H1 (cell line): Measurements from ENCODE around the gene MAPK4. TPM values are rescaled to one million over a fixed set of nuclear protein-coding genes. Genes with fewer than 3 reads are reported as not detected.

ENCODE experiments used
- CTCF ChIA-PET: fragments of 300-600 bp; sonication (Branson Sonifier 250); formaldehyde crosslinking; loops from one replicate; lab custom pipeline; 2021; ENCODE audit not compliant: partially characterized antibody; lab: Charles Lee
- POLR2A ChIA-PET: fragments of 300-600 bp; sonication (Branson Sonifier 250); formaldehyde crosslinking; loops from one replicate; lab custom pipeline; 2021; ENCODE audit warnings: inconsistent platforms; ENCODE audit not compliant: partially characterized antibody; lab: Charles Lee
- DNase-seq, 2 experiments: peaks; one replicate each; pipeline versions ENCODE4 v3.0.0 to v3.0.0-alpha.2; 2010 to 2022; ENCODE audit warnings: low spot score in 2 of 2, low read depth in 1 of 2, mixed read lengths in 1 of 2
- FAIRE-seq: peaks from 2 replicates; lab custom pipeline; 2011; peaks lifted over from hg19 to GRCh38; lab: Jason Lieb, UNC
- H2AFZ ChIP-seq: 2 replicates; pipeline ENCODE4 v1.8.1; 2012; ENCODE audit warnings: low read length, inconsistent platforms
- H2AK5ac ChIP-seq: 2 replicates; pipeline ENCODE4 v1.6.1; 2013; ENCODE audit warnings: low read depth, low read length
- H2BK120ac ChIP-seq: replicated peaks from 2 replicates; pipeline ENCODE3; 2013; ENCODE audit warnings: low read depth, low read length, inconsistent platforms
- H2BK12ac ChIP-seq: 2 replicates; pipeline ENCODE4 v1.6.1; 2013; ENCODE audit warnings: low read depth, low read length
- H2BK15ac ChIP-seq: 2 replicates; pipeline ENCODE4 v1.6.1; 2013; ENCODE audit warnings: low read length
- H2BK20ac ChIP-seq: 2 replicates; pipeline ENCODE4 v1.6.1; 2013; ENCODE audit warnings: low read length
- H2BK5ac ChIP-seq: 2 replicates; pipeline ENCODE4 v1.6.1; 2013; ENCODE audit warnings: low read depth, low read length
- H3K14ac ChIP-seq: 2 replicates; pipeline ENCODE4 v1.6.1; 2013; ENCODE audit warnings: inconsistent platforms; ENCODE audit not compliant: insufficient read length
- H3K18ac ChIP-seq: 2 replicates; pipeline ENCODE4 v1.6.1; 2013; ENCODE audit warnings: low read length; ENCODE audit errors: extremely low read depth
- H3K23ac ChIP-seq: 2 replicates; pipeline ENCODE4 v1.6.1; 2013; ENCODE audit warnings: inconsistent platforms; ENCODE audit not compliant: insufficient read length
- H3K23me2 ChIP-seq: 2 replicates; pipeline ENCODE4 v1.6.1; 2013; ENCODE audit warnings: low read depth, low read length
- H3K27ac ChIP-seq: 2 replicates; pipeline ENCODE4 v1.6.1; 2011; ENCODE audit warnings: low read depth, low read length, inconsistent platforms
- H3K27me3 ChIP-seq, 4 experiments: replicated peaks in 1 of 4; 1 replicate in 1 of 4; 2 replicates in 3 of 4; pipeline versions ENCODE4 v1.6.1 to v1.8.1; 2011 to 2013; ENCODE audit warnings: low read length in 3 of 4, mild to moderate bottlenecking in 3 of 4, inconsistent platforms in 2 of 4, mixed read lengths in 2 of 4, moderate library complexity in 1 of 4; ENCODE audit not compliant: control insufficient read depth in 3 of 4, insufficient read depth in 3 of 4; ENCODE audit errors: extremely low read depth in 1 of 4
- H3K36me3 ChIP-seq, 4 experiments: 2 replicates each; pipeline versions ENCODE4 v1.6.1 to v1.8.1; 2011 to 2013; ENCODE audit warnings: mild to moderate bottlenecking in 4 of 4, low read length in 3 of 4, moderate library complexity in 2 of 4, control low read depth in 1 of 4, inconsistent platforms in 1 of 4; ENCODE audit not compliant: insufficient read depth in 4 of 4, control insufficient read depth in 2 of 4
- H3K4ac ChIP-seq: replicated peaks from 2 replicates; pipeline ENCODE3; 2013; ENCODE audit warnings: low read length, low read depth, mixed read lengths, inconsistent platforms; ENCODE audit not compliant: insufficient read length
- H3K4me1 ChIP-seq, 4 experiments: replicated peaks in 1 of 4; 1 replicate in 1 of 4; 2 replicates in 3 of 4; pipeline versions ENCODE4 v1.6.1 to v1.8.1; 2011 to 2013; ENCODE audit warnings: low read length in 3 of 4, inconsistent platforms in 2 of 4, mixed read lengths in 1 of 4; ENCODE audit not compliant: insufficient read depth in 4 of 4, control insufficient read depth in 3 of 4
- H3K4me2 ChIP-seq, 2 experiments: 2 replicates each; pipeline versions ENCODE4 v1.6.1 to v1.8.1; 2011 to 2013; ENCODE audit warnings: low read depth in 2 of 2, low read length in 2 of 2, control low read depth in 1 of 2, inconsistent platforms in 1 of 2, mild to moderate bottlenecking in 1 of 2; ENCODE audit not compliant: insufficient read depth in 1 of 2
- H3K4me3 ChIP-seq, 4 experiments: fragments of 200-600, 300-600 bp in 1 of 4; sonication (generic), shearing (Covaris generic), sonication (Bioruptor Twin) in 1 of 4; 2 replicates each; pipeline versions ENCODE4 v1.5.1 to v1.8.1; 2011 to 2016; ENCODE audit warnings: low read length in 4 of 4, low read depth in 3 of 4, control low read depth in 2 of 4, inconsistent platforms in 2 of 4, mild to moderate bottlenecking in 2 of 4, mixed read lengths in 1 of 4, moderate library complexity in 1 of 4; ENCODE audit not compliant: insufficient read depth in 2 of 4; ENCODE audit errors: extremely low read depth in 1 of 4
- H3K56ac ChIP-seq: replicated peaks from 2 replicates; pipeline ENCODE3; 2013; ENCODE audit warnings: low read depth, mild to moderate bottlenecking, mixed read lengths, low read length, inconsistent platforms; ENCODE audit not compliant: insufficient read length
- H3K79me1 ChIP-seq: 2 replicates; pipeline ENCODE4 v1.6.1; 2013; ENCODE audit warnings: low read depth, low read length, control low read depth
- H3K79me2 ChIP-seq, 2 experiments: 2 replicates each; pipeline versions ENCODE4 v1.6.1 to v1.8.1; 2012 to 2013; ENCODE audit warnings: low read length in 2 of 2, mild to moderate bottlenecking in 2 of 2, inconsistent platforms in 1 of 2; ENCODE audit not compliant: insufficient read depth in 2 of 2, control insufficient read depth in 1 of 2
- H3K9ac ChIP-seq, 4 experiments: replicated peaks in 1 of 4; 1 replicate in 1 of 4; 2 replicates in 3 of 4; pipeline versions ENCODE4 v1.6.1 to v1.8.1; 2011 to 2013; ENCODE audit warnings: low read depth in 3 of 4, low read length in 3 of 4, control low read depth in 2 of 4, mild to moderate bottlenecking in 2 of 4, moderate library complexity in 2 of 4, inconsistent platforms in 1 of 4; ENCODE audit errors: extremely low read depth in 1 of 4
- H3K9me3 ChIP-seq, 2 experiments: 2 replicates each; pipeline versions ENCODE4 v1.6.1 to v1.8.1; 2012 to 2013; ENCODE audit warnings: mild to moderate bottlenecking in 2 of 2, moderate library complexity in 2 of 2, control low read depth in 1 of 2, inconsistent platforms in 1 of 2, low read depth in 1 of 2, low read length in 1 of 2, mixed read lengths in 1 of 2; ENCODE audit not compliant: insufficient read depth in 2 of 2
- H4K20me1 ChIP-seq, 2 experiments: replicated peaks in 1 of 2; 2 replicates each; pipeline versions ENCODE3 to v1.8.1; 2011 to 2013; ENCODE audit warnings: inconsistent platforms in 2 of 2, low read length in 2 of 2, mild to moderate bottlenecking in 1 of 2; ENCODE audit not compliant: insufficient read depth in 2 of 2, control insufficient read depth in 1 of 2
- H4K5ac ChIP-seq: 2 replicates; pipeline ENCODE4 v1.6.1; 2013; ENCODE audit warnings: low read length, low read depth, mixed read lengths, inconsistent platforms; ENCODE audit not compliant: insufficient read length
- H4K8ac ChIP-seq: 2 replicates; pipeline ENCODE4 v1.8.0; 2013; ENCODE audit warnings: mild to moderate bottlenecking, moderate library complexity, low read length, inconsistent platforms; ENCODE audit not compliant: insufficient read depth; ENCODE audit errors: extremely low read depth
- H4K91ac ChIP-seq: replicated peaks from 2 replicates; pipeline ENCODE3; 2013; ENCODE audit warnings: low read length, mixed read lengths, inconsistent platforms; ENCODE audit not compliant: insufficient read length
- CTCF ChIP-seq, 3 experiments: IDR thresholded peaks; 1 replicate in 2 of 3; 2 replicates in 1 of 3; pipeline versions ENCODE4 v1.5.1 to v1.6.1; 2011; ENCODE audit warnings: low read length in 3 of 3, mild to moderate bottlenecking in 3 of 3, inconsistent platforms in 2 of 3, low read depth in 1 of 3, moderate library complexity in 1 of 3; ENCODE audit not compliant: insufficient read depth in 1 of 3; ENCODE audit errors: control extremely low read depth in 1 of 3
- RAD21 ChIP-seq, 2 experiments: IDR thresholded peaks in 1 of 2; conservative IDR thresholded peaks in 1 of 2; 2 replicates each; pipeline ENCODE4 v1.6.1; 2011; ENCODE audit warnings: low read depth in 2 of 2, low read length in 2 of 2, improper control_type of control experiment in 1 of 2, inconsistent platforms in 1 of 2, mild to moderate bottlenecking in 1 of 2, moderate library complexity in 1 of 2
- SP2 ChIP-seq: IDR thresholded peaks from 2 replicates; pipeline ENCODE4 v1.6.1; 2012; ENCODE audit warnings: mild to moderate bottlenecking, low read length, inconsistent platforms
- polyA plus RNA-seq, 7 experiments: library from polyadenylated mRNA; depleted of rRNA in 3 of 7; stranded (reverse) in 5 of 7; unstranded in 2 of 7; fragments of >200 nt in 5 of 7; fragments of 200-250 nt in 2 of 7; gene quantifications; 1 replicate in 5 of 7; 2 replicates in 1 of 7; 4 replicates in 1 of 7; pipeline versions ENCODE4 v1.2.1 to v1.2.3, GENCODE V29; 2011 to 2013; ENCODE audit warnings: missing spikeins in 2 of 7, mixed read lengths in 2 of 7
- total RNA-seq: library from RNA; stranded (reverse); fragmentation: NEBNext Ultra II Directional; extraction: Animal tissue kit (Norgen Biotek cat#: 25700); gene quantifications from 2 replicates; pipeline ENCODE4 v1.2.1, GENCODE V29; 2021

MAPK4 gene
- total and polyA plus RNA-seq, 2 of the 8 experiments (the other 6 are each of a cell fraction or from before 2014, with no cell fraction given): 3.2 to 3.7 TPM

GRCh38 chr18:50586710-50587109 lies 26.8 kb downstream of the MAPK4 start:
- Histone ChIP-seq H3K4ac (no peak overlapping the region), H2BK20ac (no peak overlapping the region), H2BK15ac (no peak overlapping the region), H3K79me1 (no peaks in the 10 kb centered on the region), H2BK120ac (no peak overlapping the region), H2BK12ac (no peak overlapping the region), H2BK5ac (no peak overlapping the region), H3K36me3 (no peaks in the 10 kb centered on the region; a peak in 1 of 8 replicates), H3K79me2 (no peaks in the 10 kb centered on the region), H3K56ac (no peak overlapping the region), H3K9ac (no peak overlapping the region), H2AK5ac (no peak overlapping the region), H3K23me2 (no peaks in the 10 kb centered on the region), H3K27me3 (no peaks in the 10 kb centered on the region; a peak in 2 of 7 replicates), H3K4me2 (no peak overlapping the region), H3K14ac (no peak overlapping the region), H2AFZ (no peak overlapping the region), H3K18ac (no peak overlapping the region), H3K4me3 (no peak overlapping the region), H3K23ac (no peak overlapping the region), H4K8ac (no peak overlapping the region), H4K91ac (no peak overlapping the region), H4K5ac (no peak overlapping the region), H4K20me1 (no peaks in the 10 kb centered on the region), H3K27ac (no peak overlapping the region), H3K4me1 (no peaks in the 10 kb centered on the region), H3K9me3 (no peaks in the 10 kb centered on the region)
- no peak for FAIRE-seq
- POLR2A ChIA-PET: no interaction called here
- CTCF ChIA-PET: interaction anchor here (0.6 to 9.2 kb wide), 40 partner anchors 10 to 778 kb away, joined by 3 to 85 read pairs (median 4); no protein-coding TSS in a partner anchor
- TF ChIP-seq CTCF (IDR thresholded peaks at IDR 0.05; ENCODE audit: control extremely low read depth in 1 of 3, insufficient read depth in 1 of 3, low read depth in 1 of 3, low read length in 3 of 3) (peak in 2 of 3 experiments; percentile 31 to 47; a peak in 2 of 4 replicates), SP2 (no peak), RAD21 (IDR thresholded peaks at IDR 0.05 in 1 of 2, conservative IDR thresholded peaks at IDR 0.05 in 1 of 2; ENCODE audit: low read depth in 2 of 2, low read length in 2 of 2) (peak in 1 of 2 experiments; percentile 57; a peak in 3 of 4 replicates)
- no peak for DNase-seq
